HG02678 (cell line): ENCODE data around the gene SLC25A21.
"Not testable (repeated sequence)": the region's sequence is repeated elsewhere in the genome, so short reads cannot be mapped to it uniquely, and the experiment has no call there.

ENCODE experiments used
- ATAC-seq: cut with Tn5 transposase; IDR thresholded peaks from one replicate; pipeline ENCODE4 v1.9.1; 2021; ENCODE audit warnings: mild to moderate bottlenecking, moderate library complexity; ENCODE audit not compliant: unreplicated experiment

The SLC25A21 gene

GRCh38 chr14:36844443-36845195, 327.8 kb downstream of the SLC25A21 start:
- no peak for ATAC-seq

GRCh38 chr14:36843410-36843809, 329.0 kb downstream of the SLC25A21 start:
- ATAC-seq: no peak

GRCh38 chr14:36835128-36835527, 337.3 kb downstream of the SLC25A21 start:
- no peak for ATAC-seq

GRCh38 chr14:36834293-36834692, 338.1 kb downstream of the SLC25A21 start:
- no peak for ATAC-seq

- no peak for ATAC-seq
Observed at GRCh38 chr14:36829547-36829946, 342.9 kb downstream of the SLC25A21 start.

- ATAC-seq: no peak
Observed at GRCh38 chr14:36827861-36828260, 344.5 kb downstream of the SLC25A21 start.

- ATAC-seq: no peak
Observed at GRCh38 chr14:36826614-36827013, 345.8 kb downstream of the SLC25A21 start.

GRCh38 chr14:36824854-36825253, 347.6 kb downstream of the SLC25A21 start:
- ATAC-seq: no peak

GRCh38 chr14:36823651-36824050, 348.8 kb downstream of the SLC25A21 start:
- ATAC-seq: no peak

GRCh38 chr14:36822685-36823084, 349.7 kb downstream of the SLC25A21 start:
- no peak for ATAC-seq

- no peak for ATAC-seq
Observed at GRCh38 chr14:36820901-36821300, 351.5 kb downstream of the SLC25A21 start.

GRCh38 chr14:36820111-36820709, 352.2 kb downstream of the SLC25A21 start:
- no peak for ATAC-seq

GRCh38 chr14:36818794-36819384, 353.5 kb downstream of the SLC25A21 start:
- ATAC-seq: no peak

- ATAC-seq: no peak
Observed at GRCh38 chr14:36818246-36818645, 354.2 kb downstream of the SLC25A21 start.

GRCh38 chr14:36817071-36817930, 355.1 kb downstream of the SLC25A21 start:
- ATAC-seq: no peak

- no peak for ATAC-seq
Observed at GRCh38 chr14:36816481-36816880, 355.9 kb downstream of the SLC25A21 start.

GRCh38 chr14:36814783-36815182, 357.6 kb downstream of the SLC25A21 start:
- ATAC-seq: not testable (repeated sequence)

- no peak for ATAC-seq
Observed at GRCh38 chr14:36810209-36810608, 362.2 kb downstream of the SLC25A21 start.

- ATAC-seq: no peak
Observed at GRCh38 chr14:36807727-36808126, 364.7 kb downstream of the SLC25A21 start.

GRCh38 chr14:36805131-36805559, 367.3 kb downstream of the SLC25A21 start:
- ATAC-seq: no peak

GRCh38 chr14:36797634-36798033, 374.8 kb downstream of the SLC25A21 start:
- ATAC-seq: no peak
